ENCODE data around the gene ZEB2. TPM values are rescaled to one million over a fixed set of nuclear protein-coding genes. Genes with fewer than 3 reads are reported as not detected.

The ZEB2 gene
- total RNA-seq, 6 experiments from 2014 or later, result 13.5 to 35.9 (median 21.7) TPM

GRCh38 chr2:144432921-144433320, 87.0 kb downstream of the ZEB2 start:
- intact Hi-C loops (cut with DNase I), result no loop called here
- H3K4me3 ChIP-seq, result no peak overlapping the region
- no peaks in the 10 kb centered on the region for H3K9me3 ChIP-seq
- ATAC-seq (no peak), DNase-seq (no peak)
- TF ChIP-seq POLR2A (IDR thresholded peaks at IDR 0.05), result no peak
- TF ChIP-seq CTCF (IDR thresholded peaks at IDR 0.05), result no peak
- no peaks in the 10 kb centered on the region for H3K36me3 ChIP-seq
- H3K4me1 ChIP-seq, result no peaks in the 10 kb centered on the region
- H3K27me3 ChIP-seq, result no peaks in the 10 kb centered on the region
- H3K27ac ChIP-seq, result no peak overlapping the region
- 32% methylated on average over 1 of the region's 1 CpG for WGBS (ENCODE audit: insufficient coverage, low coverage, low lambda C conversion rate, missing lambda C conversion rate)

- no peaks in the 10 kb centered on the region for H3K27me3 ChIP-seq
- 54% methylated on average over 3 of the region's 3 CpGs for WGBS (ENCODE audit: insufficient coverage, low coverage, low lambda C conversion rate, missing lambda C conversion rate)
- no peak overlapping the region for H3K27ac ChIP-seq
- ATAC-seq (no peak), DNase-seq (no peak)
- H3K9me3 ChIP-seq, result no peaks in the 10 kb centered on the region
- intact Hi-C loops (cut with DNase I), result no loop called here
- TF ChIP-seq POLR2A (IDR thresholded peaks at IDR 0.05), result no peak
- no peak for TF ChIP-seq CTCF (IDR thresholded peaks at IDR 0.05)
- H3K36me3 ChIP-seq, result no peaks in the 10 kb centered on the region
- no peak overlapping the region for H3K4me3 ChIP-seq
- H3K4me1 ChIP-seq, result no peaks in the 10 kb centered on the region
Observed at GRCh38 chr2:144431998-144432397, 87.9 kb downstream of the ZEB2 start.

- H3K27ac ChIP-seq, result no peak overlapping the region
- no peak for ATAC-seq
- no peaks in the 10 kb centered on the region for H3K27me3 ChIP-seq
- no peaks in the 10 kb centered on the region for H3K4me1 ChIP-seq
- 24% methylated on average over 7 of the region's 8 CpGs for WGBS (ENCODE audit: insufficient coverage, low coverage, low lambda C conversion rate, missing lambda C conversion rate)
- TF ChIP-seq CTCF (IDR thresholded peaks at IDR 0.05) (no peak), POLR2A (IDR thresholded peaks at IDR 0.05) (no peak)
- no peak overlapping the region for H3K4me3 ChIP-seq
- no peaks in the 10 kb centered on the region for H3K9me3 ChIP-seq
- no peak for DNase-seq
- H3K36me3 ChIP-seq, result no peaks in the 10 kb centered on the region
- intact Hi-C loops (cut with DNase I), result no loop called here
Observed at GRCh38 chr2:144431392-144431783, 88.5 kb downstream of the ZEB2 start.

GRCh38 chr2:144430722-144431391, 89.1 kb downstream of the ZEB2 start:
- Histone ChIP-seq H3K4me3 (no peak overlapping the region), H3K27ac (peak overlapping the region in 2 of 3 donors; percentile 27 to 40), H3K9me3 (no peaks in the 10 kb centered on the region), H3K27me3 (no peaks in the 10 kb centered on the region), H3K36me3 (no peaks in the 10 kb centered on the region), H3K4me1 (no peaks in the 10 kb centered on the region)
- intact Hi-C loops (cut with DNase I), result no loop called here
- WGBS (ENCODE audit: insufficient coverage, low coverage, low lambda C conversion rate, missing lambda C conversion rate), result 57% methylated on average over 10 of the region's 10 CpGs
- ATAC-seq (peak in 1 of 4 donors; percentile 22), DNase-seq (no peak)
- no peak for TF ChIP-seq POLR2A (IDR thresholded peaks at IDR 0.05)
- TF ChIP-seq CTCF (IDR thresholded peaks at IDR 0.05), result no peak
